Measurements from ENCODE around the gene CFAP57.
A peak's percentile ranks its signal among the peaks of the same experiment; 100 is the strongest.

CFAP57 gene

GRCh38 chr1:43296207-43296606 is 124.1 kb downstream of the CFAP57 start:
- Mint-ChIP-seq H3K36me3 (no peaks in the 10 kb centered on the region), H3K9me3 (no peaks in the 10 kb centered on the region), H3K4me1 (peaks cover 5% of the 10 kb centered on the region), H3K27ac (peak overlapping the region; percentile 51), H3K27me3 (peaks cover 7% of the 10 kb centered on the region), H3K4me3 (no peak overlapping the region)
- ATAC-seq: no peak

DNA sequence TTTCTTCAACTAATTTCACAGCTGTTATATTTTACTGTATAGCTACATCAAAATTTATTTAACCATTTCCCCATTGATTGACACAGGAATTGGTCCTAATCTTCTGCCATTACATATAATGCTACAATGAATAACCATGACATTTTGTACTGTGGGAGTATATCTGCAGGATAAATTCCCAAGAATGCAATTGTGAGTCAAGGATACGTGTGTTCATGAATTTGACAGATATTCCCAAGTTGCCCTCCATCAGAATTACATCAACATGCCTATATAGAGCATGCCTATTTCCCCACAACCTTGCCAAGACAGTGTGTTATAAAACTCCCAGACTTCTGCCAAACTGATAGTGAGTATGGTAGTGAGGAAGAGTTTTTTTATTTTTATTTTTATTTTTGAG is 125.9 kb downstream of the CFAP57 start:
- Mint-ChIP-seq H3K4me1 (peaks cover 2% of the 10 kb centered on the region), H3K27me3 (peaks cover 19% of the 10 kb centered on the region), H3K4me3 (no peak overlapping the region), H3K27ac (no peak overlapping the region), H3K36me3 (no peaks in the 10 kb centered on the region), H3K9me3 (no peaks in the 10 kb centered on the region)
- ATAC-seq: no peak

- Mint-ChIP-seq H3K4me3 (no peak overlapping the region), H3K4me1 (no peaks in the 10 kb centered on the region), H3K9me3 (no peaks in the 10 kb centered on the region), H3K27ac (no peak overlapping the region), H3K36me3 (no peaks in the 10 kb centered on the region), H3K27me3 (peaks cover 24% of the 10 kb centered on the region)
- no peak for ATAC-seq
These were observed 127.0 kb downstream of the CFAP57 start for GRCh38 chr1:43299101-43299500.

DNA sequence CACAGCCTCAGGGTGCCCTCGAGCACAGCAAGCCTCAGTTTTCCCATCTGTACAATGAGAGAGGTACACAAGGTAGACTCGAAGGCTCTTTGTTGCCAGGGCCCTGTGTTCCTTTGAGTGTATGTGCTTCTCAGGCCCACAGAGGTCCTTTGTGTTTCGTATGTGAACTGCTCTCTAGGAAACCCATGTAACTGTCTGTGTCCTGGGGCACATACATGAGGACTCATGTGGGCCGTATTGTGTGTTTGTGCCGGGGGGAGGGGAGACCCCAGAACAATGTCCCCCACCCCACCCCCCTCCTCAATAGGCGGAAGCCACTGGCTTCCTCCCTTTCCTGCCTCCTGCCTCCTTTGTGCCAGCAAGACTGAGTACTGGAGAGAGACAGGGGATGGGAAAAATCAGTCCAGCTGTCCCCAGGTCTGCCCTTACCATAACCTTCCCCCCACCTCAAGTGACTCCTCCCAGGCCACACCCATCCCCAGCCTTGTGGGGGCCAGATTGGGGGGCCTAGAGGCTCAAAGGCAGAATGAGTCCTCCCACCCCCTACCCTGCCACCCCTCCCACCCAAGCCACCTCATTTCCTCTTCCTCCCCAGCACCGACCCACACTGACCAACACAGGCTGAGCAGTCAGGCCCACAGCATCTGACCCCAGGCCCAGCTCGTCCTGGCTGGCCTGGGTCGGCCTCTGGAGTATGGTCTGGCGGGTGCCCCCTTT is 128.4 kb downstream of the CFAP57 start, which contains the start of gene TIE1:
TSS of gene TIE1 (plus strand) at position 605 of the 717 bp plus-strand sequence. CDS start at position 695, 90 bp downstream.
- H3K27me3 Mint-ChIP-seq: peaks cover 33% of the 10 kb centered on the region
- peak within 1 kb of the TSS; percentile 52 for H3K27ac Mint-ChIP-seq

GRCh38 chr1:43302201-43302600 is 130.1 kb downstream of the CFAP57 start:
- no peak overlapping the region for H3K27ac Mint-ChIP-seq
- no peak for ATAC-seq
- no peak overlapping the region for H3K4me3 Mint-ChIP-seq
- H3K36me3 Mint-ChIP-seq: no peaks in the 10 kb centered on the region
- peaks cover 46% of the 10 kb centered on the region for H3K27me3 Mint-ChIP-seq
- H3K4me1 Mint-ChIP-seq: no peaks in the 10 kb centered on the region
- no peaks in the 10 kb centered on the region for H3K9me3 Mint-ChIP-seq

More for the DNA sequence above, 128.4 kb downstream of the CFAP57 start, which contains the start of gene TIE1:
- Mint-ChIP-seq H3K9me3 (no peaks in the 10 kb centered on the region), H3K36me3 (no peaks in the 10 kb centered on the region), H3K4me3 (no peak within 1 kb of the TSS), H3K4me1 (no peaks in the 10 kb centered on the region)
- no peak for ATAC-seq

- Mint-ChIP-seq H3K27ac (no peak overlapping the region), H3K36me3 (no peaks in the 10 kb centered on the region), H3K27me3 (peaks cover 53% of the 10 kb centered on the region), H3K9me3 (no peaks in the 10 kb centered on the region), H3K4me3 (no peak overlapping the region), H3K4me1 (no peaks in the 10 kb centered on the region)
- no peak for ATAC-seq
These were observed 130.8 kb downstream of the CFAP57 start for GRCh38 chr1:43302721-43303470.

GRCh38 chr1:43303471-43304313 is 131.6 kb downstream of the CFAP57 start:
- Mint-ChIP-seq H3K4me1 (no peaks in the 10 kb centered on the region), H3K36me3 (no peaks in the 10 kb centered on the region), H3K27ac (no peak overlapping the region), H3K27me3 (peaks cover 61% of the 10 kb centered on the region), H3K9me3 (no peaks in the 10 kb centered on the region), H3K4me3 (no peak overlapping the region)
- ATAC-seq: no peak

Data from stimulated activated memory B cell treated with anti-CD40 and anti-IgM and Interleukin-4, amounts not matched to agents 10 μg/mL and 1 μg/mL and 100 μg/mL, for 72 hours (primary cell).